NT2/D1 (cell line): ENCODE measurements around the gene DDX17.

ENCODE experiments used
- DNase-seq: peaks from one replicate; pipeline ENCODE4 v3.0.0-alpha.2; 2011; ENCODE audit warnings: low read depth, low spot score
- H3K27me3 ChIP-seq: 2 replicates; pipeline ENCODE4 v1.6.0; 2011; ENCODE audit warnings: mild to moderate bottlenecking; ENCODE audit not compliant: insufficient read length, insufficient read depth
- H3K36me3 ChIP-seq: 2 replicates; pipeline ENCODE4 v1.6.1; 2011; ENCODE audit warnings: mild to moderate bottlenecking, low read length, mixed read lengths; ENCODE audit not compliant: insufficient read depth, insufficient read length
- H3K4me1 ChIP-seq: 2 replicates; pipeline ENCODE4 v1.5.1; 2011; ENCODE audit not compliant: insufficient read depth, insufficient read length
- H3K4me3 ChIP-seq: 2 replicates; pipeline ENCODE4 v1.5.1; 2011; ENCODE audit warnings: low read depth; ENCODE audit not compliant: insufficient read length
- H3K9ac ChIP-seq: 2 replicates; pipeline ENCODE4 v1.6.0; 2011; ENCODE audit warnings: low read depth; ENCODE audit not compliant: insufficient read length
- H3K9me3 ChIP-seq: 2 replicates; pipeline ENCODE4 v1.5.1; 2011; ENCODE audit warnings: mild to moderate bottlenecking, low read length; ENCODE audit not compliant: insufficient read depth
- SUZ12 ChIP-seq: IDR thresholded peaks from 2 replicates; pipeline ENCODE4 v1.6.1; 2011; ENCODE audit not compliant: insufficient read length, insufficient read depth; ENCODE audit errors: extremely low read depth
- YY1 ChIP-seq: IDR thresholded peaks from 2 replicates; pipeline ENCODE4 v1.6.1; 2011; ENCODE audit not compliant: insufficient read length, insufficient read depth
- ZNF274 ChIP-seq: IDR thresholded peaks from 2 replicates; pipeline ENCODE4 v1.6.1; 2011; ENCODE audit warnings: mild to moderate bottlenecking, low read depth, low read length

Gene DDX17

DNA sequence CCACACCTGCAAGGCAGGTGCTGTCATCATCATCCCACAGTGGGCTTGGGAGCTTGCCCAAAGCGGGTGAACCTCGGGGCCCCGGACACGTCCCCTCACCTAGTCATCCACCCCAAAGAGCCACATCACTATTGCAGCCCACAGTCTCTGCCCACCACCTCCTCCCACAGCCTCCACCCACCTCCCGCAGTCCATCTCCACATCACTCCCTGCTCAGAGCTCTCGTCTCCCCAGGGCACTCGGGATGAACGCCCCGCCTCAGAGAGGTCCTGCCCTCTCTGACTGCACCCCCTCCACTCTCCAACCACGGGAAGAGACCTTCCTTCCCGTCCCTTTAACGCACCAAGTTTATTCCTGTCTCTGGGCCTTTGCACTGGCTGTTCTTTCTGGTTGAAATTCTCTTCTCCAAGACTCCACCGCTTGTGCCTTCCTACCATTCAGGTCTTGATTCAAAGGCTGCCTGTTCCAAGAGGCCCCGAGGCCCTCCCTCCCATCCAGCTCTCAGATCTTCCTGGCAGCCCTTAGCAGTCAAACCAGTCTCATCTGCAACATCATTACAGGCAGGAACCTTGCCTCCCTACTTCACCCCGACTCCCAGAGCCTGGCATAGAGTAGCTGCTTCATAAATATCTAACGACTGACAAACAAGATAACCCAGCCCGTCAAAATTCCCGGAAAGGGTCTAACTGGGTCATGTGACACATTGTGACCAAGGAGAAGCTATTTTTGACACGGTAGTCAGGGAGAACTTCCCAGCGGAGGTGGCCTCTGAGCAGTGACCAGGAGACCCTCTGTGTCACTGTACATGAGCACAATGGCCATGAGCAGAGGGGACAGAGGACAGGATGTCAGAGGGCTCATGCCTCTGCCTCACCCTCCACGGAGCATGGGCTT, 62.2 kb downstream of the DDX17 start:
- H3K9ac ChIP-seq, result no peak overlapping the region
- DNase-seq, result no peak
- no peaks in the 10 kb centered on the region for H3K36me3 ChIP-seq

DNA sequence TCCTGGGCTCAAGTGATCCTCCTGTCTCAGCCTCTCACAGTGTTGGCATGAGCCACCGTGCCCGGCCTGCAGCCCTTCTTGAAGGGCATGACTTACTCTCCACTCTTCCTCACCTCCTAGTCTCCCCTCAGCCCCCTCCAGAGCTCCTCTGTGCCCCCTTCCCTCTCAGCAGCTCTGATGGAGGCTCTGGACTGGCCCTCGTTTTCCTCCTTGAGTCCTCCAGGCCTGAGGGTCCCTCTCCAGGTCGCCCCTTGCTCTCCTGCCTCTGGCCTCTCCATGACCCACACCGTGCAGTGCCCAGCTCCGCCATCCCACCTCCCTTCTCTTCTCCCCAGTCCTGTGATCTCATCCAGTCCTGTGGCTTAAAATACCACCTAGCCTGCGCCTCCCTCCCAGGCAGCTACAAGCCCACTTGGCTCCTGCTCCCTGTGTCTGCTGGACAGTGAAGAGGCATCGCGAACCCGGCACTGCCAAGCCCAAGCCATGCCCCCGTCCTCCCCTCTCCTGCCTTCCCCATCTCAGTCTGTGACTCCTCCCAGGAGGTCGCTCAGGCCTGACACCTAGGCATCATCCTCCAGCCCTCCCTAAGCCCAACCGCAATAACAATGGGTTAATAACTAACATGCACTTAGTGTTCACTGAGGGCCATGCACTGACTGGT, 63.0 kb downstream of the DDX17 start:
- DNase-seq, result no peak
- no peaks in the 10 kb centered on the region for H3K27me3 ChIP-seq
- no peak overlapping the region for H3K9ac ChIP-seq
- H3K4me3 ChIP-seq, result no peak overlapping the region
- H3K36me3 ChIP-seq, result no peaks in the 10 kb centered on the region
- H3K9me3 ChIP-seq, result no peaks in the 10 kb centered on the region
- peaks cover 4% of the 10 kb centered on the region for H3K4me1 ChIP-seq
- TF ChIP-seq SUZ12 (no peak), YY1 (no peak), ZNF274 (no peak)

More for the DNA sequence above, 62.2 kb downstream of the DDX17 start:
- H3K4me3 ChIP-seq, result no peak overlapping the region
- no peak for TF ChIP-seq SUZ12
- TF ChIP-seq ZNF274, result no peak
- no peak for TF ChIP-seq YY1
- peaks cover 7% of the 10 kb centered on the region for H3K4me1 ChIP-seq
- no peaks in the 10 kb centered on the region for H3K9me3 ChIP-seq
- no peaks in the 10 kb centered on the region for H3K27me3 ChIP-seq

DNA sequence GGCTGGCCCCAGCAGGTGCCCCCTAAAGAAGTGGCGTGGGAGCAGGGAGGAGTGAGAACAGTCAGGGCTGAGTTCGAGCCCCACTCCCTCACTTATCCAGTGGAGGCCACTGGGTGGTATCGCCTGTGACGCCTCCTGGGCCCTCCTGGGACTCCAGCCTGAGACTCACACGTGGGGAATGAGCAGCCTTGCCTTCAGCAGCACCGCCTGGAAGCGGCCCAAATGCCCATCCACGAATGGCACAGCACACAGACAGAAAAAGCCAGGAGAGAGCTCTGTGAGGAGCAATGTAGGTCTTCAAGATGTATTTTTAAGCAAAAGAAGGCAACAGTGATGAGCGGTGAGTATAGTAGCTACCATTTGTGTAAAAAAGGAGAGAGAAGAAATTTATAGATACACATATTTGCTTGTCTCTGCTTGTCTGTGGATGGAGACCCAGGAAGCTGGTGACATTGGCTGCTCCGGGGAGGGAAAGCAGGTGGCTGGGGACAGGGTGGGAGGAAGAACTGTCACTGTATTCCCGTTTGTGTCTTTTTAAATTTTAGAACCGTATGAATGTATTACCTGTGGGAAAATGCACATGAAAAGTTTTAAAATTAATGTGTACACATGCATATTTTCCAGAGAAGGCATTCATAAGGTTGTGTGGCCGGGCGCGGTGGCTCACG, 64.4 kb downstream of the DDX17 start:
- H3K27me3 ChIP-seq, result no peaks in the 10 kb centered on the region
- H3K4me3 ChIP-seq, result no peak overlapping the region
- H3K36me3 ChIP-seq, result no peaks in the 10 kb centered on the region
- H3K9me3 ChIP-seq, result no peaks in the 10 kb centered on the region
- H3K4me1 ChIP-seq, result peaks cover 4% of the 10 kb centered on the region
- H3K9ac ChIP-seq, result no peak overlapping the region
- TF ChIP-seq SUZ12, result no peak
- TF ChIP-seq YY1, result no peak
- TF ChIP-seq ZNF274, result no peak
- no peak for DNase-seq

DNA sequence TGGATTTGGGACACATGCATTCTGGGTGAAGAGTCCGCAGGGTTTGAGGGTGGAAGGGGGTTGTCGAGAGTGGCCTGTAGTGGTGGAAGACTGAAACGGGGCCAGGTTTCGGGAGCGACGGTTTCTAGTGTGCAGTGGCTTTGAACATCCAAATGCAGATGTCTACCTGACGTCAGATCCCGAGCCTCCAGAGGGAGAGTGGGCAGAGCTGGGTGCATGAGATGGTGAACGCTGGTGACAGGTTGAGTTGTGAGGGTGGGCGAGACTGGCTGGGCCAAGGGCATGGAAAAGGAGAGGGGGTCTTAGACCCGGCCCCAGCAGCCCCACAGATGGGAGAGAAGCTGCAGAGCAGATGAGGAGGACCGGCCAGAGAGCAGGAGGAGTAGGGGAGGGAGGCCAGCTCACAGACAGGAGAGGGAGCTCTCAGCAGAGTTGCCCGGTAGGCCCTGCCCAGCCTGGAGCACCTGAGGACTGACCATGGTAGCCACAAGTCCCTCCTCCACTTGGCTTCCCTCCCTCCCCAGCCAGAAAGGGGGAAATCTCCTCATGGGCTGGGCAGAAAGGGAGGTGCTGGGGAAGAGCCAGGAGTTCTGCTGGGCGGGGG, 65.3 kb downstream of the DDX17 start:
- DNase-seq, result no peak
- peaks cover 2% of the 10 kb centered on the region for H3K4me1 ChIP-seq
- H3K27me3 ChIP-seq, result no peaks in the 10 kb centered on the region
- H3K9me3 ChIP-seq, result no peaks in the 10 kb centered on the region
- TF ChIP-seq YY1 (no peak), ZNF274 (no peak), SUZ12 (no peak)
- H3K4me3 ChIP-seq, result no peak overlapping the region
- no peak overlapping the region for H3K9ac ChIP-seq
- H3K36me3 ChIP-seq, result no peaks in the 10 kb centered on the region

DNA sequence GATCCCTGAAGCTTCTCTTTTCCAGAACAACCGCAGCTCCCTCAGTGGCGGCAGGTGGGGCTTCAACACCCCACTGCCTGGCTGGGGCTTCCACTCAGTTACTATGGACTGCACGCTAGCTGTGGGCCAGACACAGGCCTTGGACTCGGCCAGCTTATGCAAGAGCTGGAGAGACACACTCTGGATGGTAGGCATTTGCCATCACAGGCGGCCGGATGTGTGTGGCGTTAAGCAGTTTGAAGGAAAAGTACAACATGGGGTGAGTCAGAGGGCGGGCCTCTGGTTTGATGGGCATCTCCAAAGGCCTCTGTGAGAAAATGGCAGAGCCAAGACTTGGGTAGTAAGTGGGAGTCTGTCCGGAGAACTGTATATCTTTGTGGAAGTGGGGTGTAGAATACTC, 68.7 kb downstream of the DDX17 start:
- no peaks in the 10 kb centered on the region for H3K9me3 ChIP-seq
- no peaks in the 10 kb centered on the region for H3K27me3 ChIP-seq
- no peak overlapping the region for H3K4me3 ChIP-seq
- no peak overlapping the region for H3K9ac ChIP-seq
- no peak for DNase-seq
- H3K4me1 ChIP-seq, result peaks cover 2% of the 10 kb centered on the region
- no peaks in the 10 kb centered on the region for H3K36me3 ChIP-seq
- no peak for TF ChIP-seq YY1
- no peak for TF ChIP-seq SUZ12
- no peak for TF ChIP-seq ZNF274

DNA sequence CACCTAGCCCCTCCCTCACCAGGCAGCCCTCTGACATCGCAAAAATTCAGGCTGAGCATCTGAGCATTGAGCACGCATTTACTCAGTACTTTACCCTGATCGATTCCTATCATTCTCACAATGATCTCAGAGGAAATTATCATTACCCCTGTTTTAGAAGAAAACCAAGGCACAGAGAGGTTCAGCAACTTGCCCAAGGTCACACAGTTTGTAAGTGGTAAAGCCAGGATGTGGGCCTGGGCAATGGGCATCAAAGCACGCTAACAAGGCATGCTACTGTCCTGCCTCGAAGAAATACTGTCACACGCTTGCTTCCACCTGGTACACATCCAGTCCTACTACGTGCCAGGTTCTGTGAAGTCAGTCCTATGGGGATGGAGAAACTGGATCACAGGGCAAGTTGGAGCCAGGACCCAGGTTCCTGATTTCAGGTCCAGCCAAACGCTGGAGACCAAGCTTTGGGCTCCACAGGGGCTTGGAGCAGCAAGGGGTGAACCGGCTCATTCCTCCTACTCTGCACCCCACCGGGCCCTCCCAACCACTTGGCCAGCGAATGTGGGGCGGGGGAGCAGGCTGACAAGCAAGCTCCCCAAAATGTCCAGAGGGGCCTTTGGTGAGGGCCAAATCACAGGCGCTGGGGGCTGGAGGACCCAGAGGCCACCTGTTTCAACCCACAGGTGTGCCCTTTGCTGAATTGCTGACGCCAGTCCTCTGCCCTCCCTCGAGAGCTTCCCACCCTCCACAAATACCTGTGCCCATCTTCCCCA, 69.3 kb downstream of the DDX17 start:
- Histone ChIP-seq H3K9ac (no peak overlapping the region), H3K27me3 (no peaks in the 10 kb centered on the region), H3K36me3 (no peaks in the 10 kb centered on the region), H3K9me3 (no peaks in the 10 kb centered on the region), H3K4me3 (no peak overlapping the region), H3K4me1 (peaks cover 2% of the 10 kb centered on the region)
- no peak for DNase-seq
- TF ChIP-seq SUZ12 (no peak), YY1 (no peak), ZNF274 (no peak)
